Neural cell (in vitro differentiated cells): ENCODE measurements around the gene RRAS2.

ENCODE experiments used
- CTCF ChIP-seq: fragments of 450-650 bp; IDR thresholded peaks from 2 replicates; pipeline ENCODE4 v1.5.1; 2014; ENCODE audit warnings: antibody characterized with exemption, mild to moderate bottlenecking, moderate library complexity; ENCODE audit not compliant: poor library complexity, severe bottlenecking
- RAD21 ChIP-seq: fragments of 450-650 bp; conservative IDR thresholded peaks from 2 replicates; pipeline ENCODE4 v1.6.1; 2014; ENCODE audit warnings: antibody characterized with exemption, mild to moderate bottlenecking, moderate library complexity

GRCh38 chr11:14399087-14399486 lies 40.1 kb upstream of the RRAS2 start:
- TF ChIP-seq RAD21: no peak
- no peak for TF ChIP-seq CTCF
